K562 (cell line): ENCODE results near the gene RASGRP4. TPM values are rescaled to one million over a fixed set of nuclear protein-coding genes. Genes with fewer than 3 reads are reported as not detected.

Source experiments
- ATAC-seq: fragments of 200-7000 bp; cut with Tn5 transposase; 3 replicates; pipeline ENCODE4 v1.9.1; 2020; ENCODE audit warnings: moderate library complexity
- BruUV-seq: library from RNA; stranded (reverse); fragments of 400-500 nt; replicated peaks from 2 replicates; lab custom pipeline; 2021; lab: Mats Ljungman, UMichigan
- CTCF ChIA-PET: fragments of 300-600 bp; formaldehyde crosslinking; extraction: SDS; loops from one replicate; lab custom pipeline; 2021; ENCODE audit warnings: low intra/inter-chr PET ratio; lab: Yijun Ruan, JAX
- POLR2A ChIA-PET: fragments of 300-600, 350-650 bp; sonication (Branson Sonifier 250); formaldehyde crosslinking; extraction: SDS; loops from one replicate; lab custom pipeline; 2021; ENCODE audit warnings: antibody characterized with exemption, inconsistent platforms; lab: Yijun Ruan, JAX
- DNase-seq, 4 experiments: peaks; one replicate each; pipeline versions ENCODE4 v3.0.0 to v3.0.0-alpha.2; 2011 to 2018; ENCODE audit warnings: low spot score in 3 of 4, mixed read lengths in 3 of 4; ENCODE audit errors: extremely low read depth in 1 of 4
- FAIRE-seq: peaks from 2 replicates; lab custom pipeline; 2011; peaks lifted over from hg19 to GRCh38; lab: Jason Lieb, UNC
- H2AFZ ChIP-seq: 2 replicates; pipeline ENCODE4 v1.6.0; 2011; ENCODE audit warnings: low read depth, low read length, control low read depth, inconsistent platforms
- H3K27ac ChIP-seq: fragments of 200-600 bp; 3 replicates; pipeline ENCODE4 v1.8.0; 2011; ENCODE audit warnings: low read depth, mild to moderate bottlenecking, control low read depth, inconsistent platforms, low read length, moderate library complexity, mixed read lengths; ENCODE audit errors: extremely low read depth
- H3K27me3 ChIP-seq, 2 experiments: fragments of 300-600 bp in 1 of 2; 2 replicates in 1 of 2; 3 replicates in 1 of 2; pipeline versions ENCODE4 v1.6.0 to v1.8.0; 2011; ENCODE audit warnings: inconsistent platforms in 2 of 2, low read length in 2 of 2, mild to moderate bottlenecking in 1 of 2, mixed read lengths in 1 of 2, moderate library complexity in 1 of 2; ENCODE audit not compliant: control insufficient read depth in 2 of 2, insufficient read depth in 2 of 2
- H3K36me3 ChIP-seq: fragments of 300-600 bp; 3 replicates; pipeline ENCODE4 v1.8.0; 2011; ENCODE audit warnings: mild to moderate bottlenecking, low read length, inconsistent platforms; ENCODE audit not compliant: control insufficient read depth, insufficient read depth
- H3K4me1 ChIP-seq, 2 experiments: fragments of 200-600 bp in 1 of 2; replicated peaks in 1 of 2; 2 replicates in 1 of 2; 3 replicates in 1 of 2; pipeline versions ENCODE4 v1.5.1 to v1.8.0; 2011; ENCODE audit warnings: inconsistent platforms in 2 of 2, low read length in 2 of 2, mild to moderate bottlenecking in 1 of 2, mixed read lengths in 1 of 2, moderate library complexity in 1 of 2; ENCODE audit not compliant: control insufficient read depth in 2 of 2, insufficient read depth in 2 of 2
- H3K4me2 ChIP-seq: 2 replicates; pipeline ENCODE4 v1.6.1; 2011; ENCODE audit warnings: low read length, control low read depth, inconsistent platforms, mixed read lengths; ENCODE audit not compliant: insufficient read depth
- H3K4me3 ChIP-seq: fragments of 200-600 bp; sonication (generic), shearing (Covaris generic); 2 replicates; pipeline ENCODE4 v1.5.1; 2016; ENCODE audit warnings: control low read depth, inconsistent platforms
- H3K79me2 ChIP-seq: fragments of 200-600 bp; 3 replicates; pipeline ENCODE4 v1.8.0; 2011; ENCODE audit warnings: low read length, inconsistent platforms; ENCODE audit not compliant: control insufficient read depth, insufficient read depth
- H3K9ac ChIP-seq, 2 experiments: 2 replicates each; pipeline versions ENCODE4 v1.6.0 to v1.6.1; 2011; ENCODE audit warnings: low read depth in 2 of 2, low read length in 2 of 2, control low read depth in 1 of 2, inconsistent platforms in 1 of 2, mild to moderate bottlenecking in 1 of 2, mixed read lengths in 1 of 2; ENCODE audit not compliant: insufficient read depth in 1 of 2
- H3K9me1 ChIP-seq: one replicate; pipeline ENCODE4 v1.6.0; 2011; ENCODE audit warnings: inconsistent platforms, mild to moderate bottlenecking, low read length, moderate library complexity; ENCODE audit not compliant: control insufficient read depth, insufficient read depth
- H3K9me3 ChIP-seq: replicated peaks from 2 replicates; pipeline ENCODE4 v1.5.1; 2011; ENCODE audit warnings: low read depth, low read length, inconsistent platforms; ENCODE audit not compliant: control insufficient read depth, insufficient read depth
- H4K20me1 ChIP-seq: replicated peaks from 2 replicates; pipeline ENCODE4 v1.6.1; 2011; ENCODE audit warnings: low read length, inconsistent platforms, mixed read lengths; ENCODE audit not compliant: control insufficient read depth, insufficient read depth
- BCOR ChIP-seq: fragments of 450-650 bp; IDR thresholded peaks from 2 replicates; pipeline ENCODE4 v1.6.1; 2016
- CBX1 ChIP-seq: sonication (generic); IDR thresholded peaks from 2 replicates; pipeline ENCODE4 v1.6.1; 2016; ENCODE audit warnings: antibody characterized with exemption, low read depth, mild to moderate bottlenecking
- CHD4 ChIP-seq: fragments of 200-600 bp; sonication (generic); IDR thresholded peaks from 3 replicates; pipeline ENCODE4 v1.6.1; 2012; ENCODE audit warnings: low read depth, mild to moderate bottlenecking, mixed read lengths, low read length, inconsistent platforms; ENCODE audit not compliant: insufficient read depth, insufficient replicate concordance, poor library complexity, severe bottlenecking
- KDM1A ChIP-seq, 2 experiments: fragments of 450-650 bp; IDR thresholded peaks; 2 replicates each; pipeline ENCODE4 v1.6.1; 2016; ENCODE audit warnings: mild to moderate bottlenecking in 2 of 2
- MTA3 ChIP-seq: fragments of 450-650 bp; formaldehyde crosslinking; IDR thresholded peaks from 2 replicates; pipeline ENCODE4 v1.6.1; 2017; ENCODE audit warnings: mild to moderate bottlenecking, borderline replicate concordance
- PHF21A ChIP-seq: fragments of 450-650 bp; IDR thresholded peaks from 2 replicates; pipeline ENCODE4 v1.6.1; 2017; ENCODE audit warnings: low read depth, borderline replicate concordance
- SAFB ChIP-seq: fragments of 200-400 bp; formaldehyde crosslinking; IDR thresholded peaks from 2 replicates; pipeline ENCODE4 v1.6.1; 2017; ENCODE audit warnings: low read depth, low read length, borderline replicate concordance
- SMARCE1 ChIP-seq: fragments of 450-650 bp; IDR thresholded peaks from 2 replicates; pipeline ENCODE4 v1.7.1; 2016; ENCODE audit warnings: mild to moderate bottlenecking
- STAT5B ChIP-seq: fragments of 250-450 bp; sonication (Bioruptor Pico); IDR thresholded peaks from 2 replicates; pipeline ENCODE4 v1.8.0; 2021; ENCODE audit warnings: mild to moderate bottlenecking, inconsistent platforms
- ZFP36 ChIP-seq: fragments of 150-350 bp; IDR thresholded peaks from 2 replicates; pipeline ENCODE4 v1.6.1; 2018; ENCODE audit warnings: low read length, low read depth; ENCODE audit not compliant: partially characterized antibody
- ZNF197 ChIP-seq: fragments of 200-800 bp; sonication (Bioruptor generic); IDR thresholded peaks from 2 replicates; pipeline ENCODE4 v1.6.1; 2016; ENCODE audit warnings: low read depth, missing genetic modification characterization, missing compliant biosample characterization
- ZNF263 ChIP-seq: sonication (generic); formaldehyde crosslinking; IDR thresholded peaks from 2 replicates; pipeline ENCODE4 v1.8.0; 2022; ENCODE audit warnings: mild to moderate bottlenecking, missing genetic modification reagents, borderline replicate concordance
- WGBS: fragments of 100-300 bp; shearing (Covaris generic); methylation state at CpG from one replicate; pipeline ENCODE4 v1.1.6; 2016; ENCODE audit warnings: low coverage, mixed read lengths; ENCODE audit not compliant: insufficient coverage; ENCODE audit errors: missing lambda C conversion rate; 5-methylcytosine and 5-hydroxymethylcytosine counted together
- in situ Hi-C: fragments of 300-500 bp; cut with MboI; formaldehyde crosslinking; loops from 4 replicates; pipeline ENCODE4 v1.15.0; 2018; ENCODE audit warnings: inconsistent platforms, mixed read lengths
- intact Hi-C: fragments of 100-400 bp; cut with micrococcal nuclease; formaldehyde crosslinking; loops from 2 replicates; pipeline ENCODE4 v1.14.2; 2022
- polyA plus RNA-seq, 8 experiments: library from polyadenylated mRNA; depleted of rRNA in 4 of 8; stranded (reverse) in 5 of 8; unstranded in 3 of 8; fragments of >200 nt; fragmentation: Nextera tagmentation in 2 of 8; fragmentation: Illumina TruSeq in 1 of 8; extraction: Ambion mirVana in 2 of 8; extraction: Trizol in 1 of 8; gene quantifications; 2 replicates each; pipeline versions ENCODE4 v1.2.1 to v1.2.3, GENCODE V29; 2011 to 2014; ENCODE audit warnings: inconsistent platforms in 1 of 8, missing spikeins in 1 of 8
- total RNA-seq, 7 experiments: library from RNA; depleted of rRNA in 6 of 7; stranded (reverse); fragments of >200 nt in 6 of 7; fragmentation: Illumina TruSeq in 2 of 7; extraction: Trizol in 2 of 7; gene quantifications; 2 replicates each; pipeline versions ENCODE4 v1.2.1 to v1.2.3, GENCODE V29; 2011 to 2021; ENCODE audit warnings: low replicate concordance in 1 of 7
- TF ChIP-seq, protein P1 (sequence below): fragments of 250-450 bp; sonication (Bioruptor Pico); IDR thresholded peaks from 2 replicates; pipeline ENCODE4 v1.8.0; 2021; ENCODE audit warnings: moderate library complexity, mild to moderate bottlenecking, inconsistent platforms
- TF ChIP-seq, protein P2 (sequence below), 2 experiments: fragments of 250-450 bp in 1 of 2; fragments of 450-650 bp in 1 of 2; sonication (Bioruptor Pico) in 1 of 2; IDR thresholded peaks; 2 replicates each; pipeline versions ENCODE4 v1.6.1 to v1.8.0; 2016 to 2021; ENCODE audit warnings: mild to moderate bottlenecking in 2 of 2, moderate library complexity in 2 of 2, missing compliant biosample characterization in 1 of 2, missing genetic modification characterization in 1 of 2
- TF ChIP-seq, protein P3 (sequence below): fragments of 450-650 bp; IDR thresholded peaks from 2 replicates; pipeline ENCODE4 v1.6.1; 2016

Gene RASGRP4
- total and polyA plus RNA-seq, 9 of the 15 experiments (the other 6 are each of a cell fraction or from before 2014, with no cell fraction given), result 0.39 to 4.6 (median 3.8) TPM

DNA sequence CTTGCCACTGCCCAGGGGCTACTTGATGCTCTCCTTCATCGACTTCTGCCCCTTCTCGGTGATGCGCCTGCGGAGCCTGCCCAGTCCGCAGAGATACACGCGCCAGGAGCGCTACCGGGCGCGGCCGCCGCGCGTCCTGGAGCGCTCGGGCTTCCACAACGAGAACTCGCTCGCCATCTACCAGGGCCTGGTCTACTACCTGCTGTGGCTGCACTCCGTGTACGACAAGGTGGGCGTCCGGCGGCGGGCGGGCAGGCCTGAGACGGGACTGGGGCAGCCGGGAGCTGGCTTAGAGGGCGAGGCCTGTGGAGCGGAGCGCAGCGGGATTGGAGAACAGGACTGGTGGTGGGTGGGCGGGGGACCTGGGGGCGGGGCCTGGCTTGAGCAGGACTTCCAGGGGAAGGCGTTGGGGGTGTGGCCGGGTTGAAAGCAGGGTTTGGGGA, 64.4 kb downstream of the RASGRP4 start (continued):
- TF ChIP-seq PHF21A (0 out of 2 replicates have a peak, but pooled peaks have one; percentile 31), SAFB (0 out of 2 replicates have a peak, but pooled peaks have one; percentile 46)
- TF ChIP-seq, protein P1, sequence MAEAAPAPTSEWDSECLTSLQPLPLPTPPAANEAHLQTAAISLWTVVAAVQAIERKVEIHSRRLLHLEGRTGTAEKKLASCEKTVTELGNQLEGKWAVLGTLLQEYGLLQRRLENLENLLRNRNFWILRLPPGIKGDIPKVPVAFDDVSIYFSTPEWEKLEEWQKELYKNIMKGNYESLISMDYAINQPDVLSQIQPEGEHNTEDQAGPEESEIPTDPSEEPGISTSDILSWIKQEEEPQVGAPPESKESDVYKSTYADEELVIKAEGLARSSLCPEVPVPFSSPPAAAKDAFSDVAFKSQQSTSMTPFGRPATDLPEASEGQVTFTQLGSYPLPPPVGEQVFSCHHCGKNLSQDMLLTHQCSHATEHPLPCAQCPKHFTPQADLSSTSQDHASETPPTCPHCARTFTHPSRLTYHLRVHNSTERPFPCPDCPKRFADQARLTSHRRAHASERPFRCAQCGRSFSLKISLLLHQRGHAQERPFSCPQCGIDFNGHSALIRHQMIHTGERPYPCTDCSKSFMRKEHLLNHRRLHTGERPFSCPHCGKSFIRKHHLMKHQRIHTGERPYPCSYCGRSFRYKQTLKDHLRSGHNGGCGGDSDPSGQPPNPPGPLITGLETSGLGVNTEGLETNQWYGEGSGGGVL (CRISPR knock-in tag), result no peak

DNA sequence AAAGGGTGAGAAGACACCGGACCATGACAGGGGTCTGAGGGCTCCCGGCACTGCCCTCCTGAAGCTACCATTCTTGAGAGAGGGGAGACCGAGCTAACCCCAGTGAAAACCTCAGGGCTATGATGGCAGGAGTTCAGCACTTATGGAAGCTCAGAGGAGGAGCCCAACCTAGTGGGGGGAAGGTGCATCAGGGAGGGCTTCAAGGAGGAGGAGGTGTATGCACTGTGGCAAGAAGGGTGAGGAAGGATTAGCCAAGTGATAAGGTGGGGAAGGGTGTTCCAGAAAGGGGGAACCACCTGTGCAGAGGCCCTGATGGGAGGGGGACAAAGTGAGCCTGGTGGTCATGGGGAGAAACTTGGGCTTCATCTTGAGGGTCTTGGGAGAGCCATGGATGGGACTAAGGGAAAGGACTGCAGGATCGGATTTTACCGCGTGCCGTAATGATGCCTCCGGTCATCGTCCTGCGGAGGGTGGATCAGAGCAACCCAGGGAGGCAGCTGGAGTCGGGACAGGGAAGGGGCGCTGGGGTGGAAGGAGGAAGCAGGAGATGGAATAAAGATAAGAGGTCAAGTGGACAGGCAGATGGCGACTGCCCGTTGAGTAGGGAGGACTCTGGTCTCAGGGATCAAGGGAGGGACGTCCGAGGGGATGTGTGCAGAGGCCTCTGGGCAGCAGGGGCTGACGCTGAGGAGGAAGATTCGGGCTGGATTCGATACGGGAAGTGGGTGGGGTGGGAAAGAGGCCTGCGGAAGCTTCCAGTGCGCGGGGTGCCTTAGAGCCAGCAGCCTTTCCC, 65.0 kb downstream of the RASGRP4 start:
- peaks cover 24 to 32% of the 10 kb centered on the region in 2 experiments for H3K27me3 ChIP-seq
- DNase-seq, result peak in 2 of 4 experiments; percentile 30 to 39
- no peaks in the 10 kb centered on the region for H3K9me3 ChIP-seq
- H3K9me1 ChIP-seq, result no peaks in the 10 kb centered on the region
- peak; percentile 4 for ATAC-seq
- H2AFZ ChIP-seq, result peak overlapping the region; percentile 98
- FAIRE-seq, result no peak
- in situ Hi-C loops, result no loop called here
- ChIA-PET POLR2A (interaction anchor here (1.0 to 1.9 kb wide), 2 partner anchors 13 to 106 kb away, joined by 3 to 8 read pairs; partner anchors contain the start of gene PSMD8), CTCF (no interaction called here)
- H3K9ac ChIP-seq, result peak overlapping the region in 1 of 2 experiments; percentile 88; a peak in 2 of 4 replicates
- peaks cover 10% of the 10 kb centered on the region; the same call in 1 of the 2 replicates for H4K20me1 ChIP-seq
- H3K4me3 ChIP-seq, result peak overlapping the region; percentile 64
- BruUV-seq, result no TSS peak
- H3K36me3 ChIP-seq, result no peaks in the 10 kb centered on the region
- peak overlapping the region; percentile 91 for H3K4me2 ChIP-seq
- peaks cover 10 to 26% of the 10 kb centered on the region in 2 experiments; a peak in 4 of 5 replicates for H3K4me1 ChIP-seq
- no peak overlapping the region for H3K27ac ChIP-seq
- no peaks in the 10 kb centered on the region for H3K79me2 ChIP-seq
- 2% methylated on average over 19 of the region's 23 CpGs for WGBS
- intact Hi-C loops, result no loop called here
- TF ChIP-seq MTA3, result peak; percentile 36; the same call in 1 of the 2 replicates
- peak; percentile 34; the same call in 1 of the 2 replicates for TF ChIP-seq SMARCE1
- peak; percentile 91 for TF ChIP-seq BCOR
- TF ChIP-seq, protein P2, sequence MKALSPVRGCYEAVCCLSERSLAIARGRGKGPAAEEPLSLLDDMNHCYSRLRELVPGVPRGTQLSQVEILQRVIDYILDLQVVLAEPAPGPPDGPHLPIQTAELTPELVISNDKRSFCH (CRISPR knock-in tag; IDR thresholded peaks at IDR 0.05), result no peak
- TF ChIP-seq, protein P2 (tag; IDR thresholded peaks at IDR 0.05), result 0 out of 2 replicates have a peak, but pooled peaks have one; percentile 23
- 0 out of 2 replicates have a peak, but pooled peaks have one; percentile 29 for TF ChIP-seq CBX1
- TF ChIP-seq ZFP36, result peak; percentile 98
- no peak for TF ChIP-seq STAT5B
- TF ChIP-seq KDM1A (IDR thresholded peaks at IDR 0.05), result peak; percentile 46 to 78; a peak in 3 of 4 replicates
- TF ChIP-seq, protein P3, sequence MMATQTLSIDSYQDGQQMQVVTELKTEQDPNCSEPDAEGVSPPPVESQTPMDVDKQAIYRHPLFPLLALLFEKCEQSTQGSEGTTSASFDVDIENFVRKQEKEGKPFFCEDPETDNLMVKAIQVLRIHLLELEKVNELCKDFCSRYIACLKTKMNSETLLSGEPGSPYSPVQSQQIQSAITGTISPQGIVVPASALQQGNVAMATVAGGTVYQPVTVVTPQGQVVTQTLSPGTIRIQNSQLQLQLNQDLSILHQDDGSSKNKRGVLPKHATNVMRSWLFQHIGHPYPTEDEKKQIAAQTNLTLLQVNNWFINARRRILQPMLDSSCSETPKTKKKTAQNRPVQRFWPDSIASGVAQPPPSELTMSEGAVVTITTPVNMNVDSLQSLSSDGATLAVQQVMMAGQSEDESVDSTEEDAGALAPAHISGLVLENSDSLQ, result peak; percentile 31; the same call in 1 of the 2 replicates
- TF ChIP-seq CHD4, result peak; percentile 41
- no peak for TF ChIP-seq ZNF197 (CRISPR knock-in tag)
- peak; percentile 95 for TF ChIP-seq ZNF263 (CRISPR knock-in tag)
